ENCODE measurements around the gene MISP3. TPM values are rescaled to one million over a fixed set of nuclear protein-coding genes. Genes with fewer than 3 reads are reported as not detected.
A peak's percentile ranks its signal among the peaks of the same experiment; 100 is the strongest.

The MISP3 gene
- total and polyA plus RNA-seq, 9 of the 15 experiments (the other 6 are each of a cell fraction or from before 2014, with no cell fraction given): 0.25 to 5.6 (median 1.6) TPM

GRCh38 chr19:14118165-14119051 lies 45.8 kb downstream of the MISP3 start (continued):
- TF ChIP-seq BRF2 (IDR thresholded peaks at IDR 0.05; ENCODE audit: borderline replicate concordance, insufficient read depth, insufficient read length) (no peak), USF2 (CRISPR knock-in tag; IDR thresholded peaks at IDR 0.05) (no peak), ZC3H11A (IDR thresholded peaks at IDR 0.05; ENCODE audit: low read depth, low read length) (no peak), CBX1 (IDR thresholded peaks at IDR 0.05; ENCODE audit: low read depth) (no peak), FIP1L1 (IDR thresholded peaks at IDR 0.05; ENCODE audit: low read depth, low read length, poor library complexity, severe bottlenecking) (no peak), DNMT1 (IDR thresholded peaks at IDR 0.05) (no peak), RREB1 (CRISPR knock-in tag; IDR thresholded peaks at IDR 0.05) (0 out of 2 replicates have a peak, but pooled peaks have one; percentile 19), HDAC1 (IDR thresholded peaks at IDR 0.05) (no peak), RBM39 (optimal IDR thresholded peaks at IDR 0.05; ENCODE audit: low read depth, low read length) (no peak), SRSF7 (optimal IDR thresholded peaks at IDR 0.05; ENCODE audit: low read depth, low read length) (no peak), THRA (IDR thresholded peaks at IDR 0.05) (no peak), MITF (IDR thresholded peaks at IDR 0.05) (no peak), USF1 (CRISPR knock-in tag; IDR thresholded peaks at IDR 0.05) (0 out of 2 replicates have a peak, but pooled peaks have one; percentile 12), RUNX1 (IDR thresholded peaks at IDR 0.05; ENCODE audit: low read depth) (0 out of 2 replicates have a peak, but pooled peaks have one; percentile 53), ZNF174 (CRISPR knock-in tag; IDR thresholded peaks at IDR 0.05) (no peak)
